GM06990 (cell line): Measurements from ENCODE around the gene CTNNA3.
"Not testable (repeated sequence)": the region's sequence is repeated elsewhere in the genome, so short reads cannot be mapped to it uniquely, and the experiment has no call there.

ENCODE experiments used
- DNase-seq: peaks from one replicate; pipeline ENCODE4 v3.0.0-alpha.2; 2011; ENCODE audit not compliant: insufficient read length; ENCODE audit errors: extremely low read depth
- H3K27me3 ChIP-seq: replicated peaks from 2 replicates; pipeline ENCODE4 v1.6.0; 2011; ENCODE audit warnings: low read length; ENCODE audit not compliant: control insufficient read depth, insufficient read depth
- H3K36me3 ChIP-seq: 2 replicates; pipeline ENCODE4 v1.5.1; 2011; ENCODE audit warnings: low read length; ENCODE audit not compliant: control insufficient read depth, insufficient read depth
- H3K4me3 ChIP-seq: replicated peaks from 2 replicates; pipeline ENCODE4 v1.5.1; 2011; ENCODE audit warnings: low read depth, mild to moderate bottlenecking, control low read depth, low read length
- CTCF ChIP-seq: IDR thresholded peaks from 2 replicates; pipeline ENCODE4 v1.5.1; 2011; ENCODE audit warnings: low read length, control low read depth, mild to moderate bottlenecking, inconsistent platforms; ENCODE audit not compliant: insufficient read depth, poor library complexity, severe bottlenecking

Gene CTNNA3

GRCh38 chr10:67696029-67696428 lies at the start of gene CTNNA3:
Gene CTNNA3 (minus strand): TSS chr10:67696195.
- DNase-seq = no peak
- Histone ChIP-seq H3K27me3 (no peaks in the 10 kb centered on the region), H3K36me3 (no peaks in the 10 kb centered on the region), H3K4me3 (peak within 1 kb of the TSS; percentile 8)
- TF ChIP-seq CTCF = no peak

- Histone ChIP-seq H3K4me3 (no peak overlapping the region), H3K27me3 (no peaks in the 10 kb centered on the region), H3K36me3 (no peaks in the 10 kb centered on the region)
- TF ChIP-seq CTCF = no peak
- no peak for DNase-seq
Measured at GRCh38 chr10:67735430-67735829, 39.4 kb upstream of the CTNNA3 start.

- no peaks in the 10 kb centered on the region for H3K36me3 ChIP-seq
- no peak for DNase-seq
- no peak for TF ChIP-seq CTCF
- H3K4me3 ChIP-seq = no peak overlapping the region
- no peaks in the 10 kb centered on the region for H3K27me3 ChIP-seq
Measured at GRCh38 chr10:67733511-67733910, 37.5 kb upstream of the CTNNA3 start.

- no peak for TF ChIP-seq CTCF
- Histone ChIP-seq H3K4me3 (no peak overlapping the region), H3K36me3 (no peaks in the 10 kb centered on the region), H3K27me3 (no peaks in the 10 kb centered on the region)
- DNase-seq = no peak
Measured at GRCh38 chr10:67725567-67725966, 29.6 kb upstream of the CTNNA3 start.

GRCh38 chr10:67723601-67724000 lies 27.6 kb upstream of the CTNNA3 start:
- Histone ChIP-seq H3K4me3 (no peak overlapping the region), H3K27me3 (no peaks in the 10 kb centered on the region), H3K36me3 (no peaks in the 10 kb centered on the region)
- DNase-seq = no peak
- no peak for TF ChIP-seq CTCF

GRCh38 chr10:67722113-67722512 lies 26.1 kb upstream of the CTNNA3 start:
- TF ChIP-seq CTCF = no peak
- no peak for DNase-seq
- Histone ChIP-seq H3K27me3 (no peaks in the 10 kb centered on the region), H3K36me3 (no peaks in the 10 kb centered on the region), H3K4me3 (no peak overlapping the region)

GRCh38 chr10:67716455-67716854 lies 20.5 kb upstream of the CTNNA3 start:
- not testable (repeated sequence) for H3K27me3 ChIP-seq, H3K4me3 ChIP-seq, H3K36me3 ChIP-seq, DNase-seq
